GM18499 (cell line): ENCODE results near the gene PHLPP1.
"Not testable (repeated sequence)": the region's sequence is repeated elsewhere in the genome, so short reads cannot be mapped to it uniquely, and the experiment has no call there.

Experiments
- ATAC-seq: cut with Tn5 transposase; IDR thresholded peaks from one replicate; pipeline ENCODE4 v1.9.1; 2021; ENCODE audit warnings: moderate number of reproducible peaks; ENCODE audit not compliant: insufficient read depth, unreplicated experiment

PHLPP1 gene

DNA sequence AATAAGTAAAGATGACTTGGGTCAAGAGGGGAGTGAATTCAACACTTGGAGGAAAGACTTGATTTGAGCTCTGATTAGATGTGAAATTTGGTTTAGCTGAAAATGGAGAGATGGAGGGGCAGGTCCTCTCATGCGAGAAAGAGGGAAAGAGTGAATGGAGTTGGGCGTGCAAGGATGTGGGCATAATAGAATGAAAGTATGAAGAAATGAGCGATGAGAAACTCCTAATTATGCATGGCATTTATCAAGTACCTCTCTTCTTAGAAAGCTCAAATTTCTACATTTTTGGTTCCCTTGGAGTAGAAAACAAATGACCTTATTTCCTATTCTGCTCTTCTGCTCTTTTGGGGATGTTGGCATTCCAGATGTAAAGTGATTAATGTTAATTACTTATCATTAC lies 161.5 kb downstream of the PHLPP1 start:
- no peak for ATAC-seq

DNA sequence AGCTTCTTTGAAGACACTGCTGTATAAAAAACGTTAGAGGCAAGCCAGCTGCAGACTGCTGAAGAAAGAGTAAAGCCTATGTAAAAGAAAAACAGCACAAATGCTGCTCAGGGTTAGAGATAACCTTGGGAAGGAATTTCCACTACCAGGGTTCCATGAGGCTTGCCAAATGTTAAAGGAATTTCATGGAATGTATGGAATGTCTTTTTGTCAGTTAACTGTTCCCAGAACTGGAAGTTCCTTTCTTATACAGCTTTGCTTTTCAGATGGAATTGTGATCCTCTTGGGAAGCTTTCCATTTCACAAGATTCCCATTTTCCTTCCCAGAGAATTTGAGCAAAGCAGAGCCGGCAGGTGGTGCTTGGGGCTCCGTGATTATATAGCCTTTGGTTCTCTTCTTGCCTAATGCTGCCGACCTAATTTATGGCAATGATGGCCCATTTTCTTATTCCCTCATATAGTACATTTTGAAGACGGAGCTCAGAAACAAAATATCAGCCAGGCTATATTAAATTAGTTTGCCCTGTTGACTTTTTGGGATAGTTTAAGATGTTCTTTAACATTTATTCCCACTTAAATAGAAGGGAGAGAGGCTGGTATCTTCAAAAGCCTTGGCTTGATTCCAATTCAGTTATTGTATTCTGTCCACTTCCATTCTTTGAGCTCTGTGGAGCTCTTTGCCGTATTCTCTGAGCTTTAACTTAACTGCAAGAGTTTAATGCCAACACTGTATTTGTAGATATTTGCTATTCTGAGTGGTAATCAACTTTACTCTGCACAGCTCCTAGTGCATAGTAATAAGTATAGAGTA lies 162.3 kb downstream of the PHLPP1 start:
- ATAC-seq: no peak

GRCh38 chr18:62878305-62878704 lies 163.0 kb downstream of the PHLPP1 start:
- ATAC-seq: no peak

- no peak for ATAC-seq
These were observed 164.7 kb downstream of the PHLPP1 start for GRCh38 chr18:62880034-62880433.

DNA sequence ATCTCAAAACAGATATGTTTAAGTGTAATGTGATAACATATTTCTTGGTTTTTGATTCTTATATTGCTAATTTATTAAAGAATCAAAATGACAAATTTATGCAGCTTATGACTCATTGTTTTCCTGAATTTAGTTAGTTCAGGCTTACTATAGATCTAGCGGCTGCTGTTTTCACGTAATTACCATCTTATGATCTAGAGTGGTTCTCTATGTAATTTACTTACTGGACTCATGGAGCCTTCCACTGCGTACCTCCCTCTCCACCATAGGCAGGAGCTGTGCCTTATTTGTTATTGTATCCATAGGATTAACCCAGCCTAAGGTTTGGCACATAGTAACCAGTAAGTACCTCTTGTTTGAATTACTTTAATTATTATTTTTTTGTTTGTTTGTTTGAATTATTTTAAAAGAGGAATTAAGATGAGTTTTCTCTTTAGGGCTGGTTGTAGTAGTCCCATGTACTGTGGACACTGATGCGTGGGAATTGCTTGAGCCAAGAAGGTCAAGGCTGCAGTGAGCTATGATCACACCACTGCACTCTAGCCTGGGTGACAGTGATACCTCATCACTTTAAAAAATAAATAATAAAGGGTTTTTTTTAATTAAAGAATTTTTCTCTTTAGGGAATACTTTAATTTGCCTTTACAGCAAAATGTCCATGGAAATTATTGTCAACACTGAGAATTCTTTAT lies 165.5 kb downstream of the PHLPP1 start:
- no peak for ATAC-seq

DNA sequence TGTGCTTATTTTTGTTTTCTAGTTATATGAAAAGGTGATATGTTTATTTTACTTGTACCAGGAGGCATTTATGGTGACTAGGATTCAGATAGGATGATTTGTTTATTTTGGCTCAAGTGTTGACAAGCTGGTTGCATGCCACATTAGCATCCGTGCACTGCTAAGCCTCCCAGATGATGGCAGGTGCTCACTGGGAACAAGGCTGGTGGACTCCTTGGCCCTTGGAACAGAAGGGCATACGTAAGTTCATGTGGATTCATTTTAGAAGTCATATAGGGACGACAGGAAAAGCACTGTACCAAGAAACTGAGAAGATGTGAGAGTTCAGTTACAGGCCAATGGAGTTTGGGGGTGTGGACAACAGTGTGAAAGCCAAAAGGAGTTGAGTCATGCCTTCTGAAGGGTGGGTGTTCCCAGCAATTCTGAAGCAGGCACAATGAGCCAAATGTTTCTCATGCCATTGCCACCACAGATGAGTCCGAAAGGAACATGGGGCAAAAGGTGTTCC lies 166.2 kb downstream of the PHLPP1 start:
- ATAC-seq: no peak

GRCh38 chr18:62883937-62884735 lies 168.8 kb downstream of the PHLPP1 start:
- no peak for ATAC-seq

DNA sequence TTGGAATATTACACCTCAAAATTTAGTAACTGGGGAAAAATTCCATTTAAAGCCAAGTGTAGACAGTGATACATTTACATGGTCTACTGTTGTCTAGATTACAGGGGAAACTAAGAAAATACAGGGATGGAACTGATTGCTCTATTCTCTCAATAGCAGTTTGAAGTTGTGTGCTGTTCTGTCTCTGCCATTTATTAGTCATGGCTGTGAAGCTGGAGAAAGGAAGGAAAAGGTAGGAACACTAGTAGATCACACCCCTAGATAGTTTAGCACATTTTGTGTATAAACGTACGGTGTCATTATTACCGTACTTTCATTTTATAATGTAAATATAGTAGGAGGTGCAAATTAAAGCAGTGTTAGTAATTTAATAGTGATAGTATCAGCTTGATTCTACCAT lies 170.5 kb downstream of the PHLPP1 start:
- no peak for ATAC-seq

DNA sequence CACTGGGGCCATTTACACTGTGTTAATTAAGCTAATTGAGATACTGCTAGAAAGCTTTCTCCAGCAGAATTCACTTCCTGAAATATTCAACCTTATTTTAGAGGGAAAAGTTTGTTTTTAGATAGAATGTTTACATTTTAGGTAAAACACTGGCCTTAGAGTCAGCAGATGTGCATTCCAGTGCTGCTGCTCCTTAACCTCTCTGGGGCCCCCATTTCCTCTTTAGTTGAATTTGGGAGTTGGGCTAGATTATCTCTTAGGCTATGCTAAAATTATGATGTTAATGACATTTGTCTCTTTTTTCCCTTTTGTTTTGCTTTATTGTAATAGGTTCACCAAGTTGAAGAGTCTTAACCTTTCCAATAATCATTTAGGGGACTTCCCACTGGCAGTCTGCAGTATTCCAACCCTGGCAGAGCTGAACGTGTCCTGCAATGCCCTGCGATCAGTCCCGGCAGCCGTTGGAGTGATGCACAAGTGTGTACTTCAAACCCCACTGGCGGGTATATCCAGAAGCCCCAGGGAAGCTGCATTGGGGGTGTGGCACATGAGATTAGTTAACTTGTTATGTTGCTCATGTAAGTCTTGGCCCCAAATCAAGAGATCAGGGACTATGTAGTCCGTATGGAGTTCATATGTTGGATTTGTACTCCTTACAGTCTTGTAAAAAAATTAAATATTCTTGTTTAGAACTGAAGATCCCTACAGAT lies 179.5 kb downstream of the PHLPP1 start:
- no peak for ATAC-seq

DNA sequence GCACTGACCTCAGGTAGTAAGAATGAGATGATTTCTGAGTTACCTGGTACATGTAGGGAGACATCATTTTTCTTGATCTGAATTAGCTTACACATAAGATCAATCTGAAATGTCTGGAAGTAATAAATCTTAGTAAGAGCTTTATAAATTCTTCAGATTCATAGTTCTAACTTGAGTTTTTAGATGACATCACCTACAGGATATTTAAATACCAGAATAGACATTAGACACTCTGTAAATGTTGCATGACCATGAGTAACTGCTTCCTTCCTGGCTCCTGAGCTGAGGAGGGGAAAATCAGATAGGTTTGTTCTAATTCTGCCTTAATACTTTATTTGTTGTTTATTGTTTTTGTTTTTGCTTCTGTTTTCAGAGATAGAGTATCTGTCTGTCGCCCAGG lies 181.8 kb downstream of the PHLPP1 start:
- ATAC-seq: no peak

DNA sequence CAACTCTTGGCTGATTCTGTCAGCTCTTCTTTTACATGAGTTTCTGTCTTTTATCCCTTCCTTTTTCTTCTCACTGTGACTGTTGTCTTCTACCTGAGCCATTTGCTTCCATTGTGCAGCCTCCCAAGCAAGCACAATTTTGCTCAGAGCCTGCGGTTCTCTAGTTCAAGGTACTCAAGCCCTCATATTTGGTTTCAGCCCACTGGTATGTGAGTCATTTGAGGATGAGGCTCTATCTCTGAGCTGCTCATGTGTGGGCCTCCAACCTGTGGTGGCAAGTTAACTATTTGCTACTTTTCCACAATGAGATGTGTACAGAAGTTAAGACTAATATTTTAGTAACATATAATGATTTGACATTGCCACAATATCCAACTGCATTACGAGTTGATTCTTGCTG lies 183.0 kb downstream of the PHLPP1 start:
- ATAC-seq: no peak

- no peak for ATAC-seq
These were observed 184.2 kb downstream of the PHLPP1 start for GRCh38 chr18:62899534-62899933.

DNA sequence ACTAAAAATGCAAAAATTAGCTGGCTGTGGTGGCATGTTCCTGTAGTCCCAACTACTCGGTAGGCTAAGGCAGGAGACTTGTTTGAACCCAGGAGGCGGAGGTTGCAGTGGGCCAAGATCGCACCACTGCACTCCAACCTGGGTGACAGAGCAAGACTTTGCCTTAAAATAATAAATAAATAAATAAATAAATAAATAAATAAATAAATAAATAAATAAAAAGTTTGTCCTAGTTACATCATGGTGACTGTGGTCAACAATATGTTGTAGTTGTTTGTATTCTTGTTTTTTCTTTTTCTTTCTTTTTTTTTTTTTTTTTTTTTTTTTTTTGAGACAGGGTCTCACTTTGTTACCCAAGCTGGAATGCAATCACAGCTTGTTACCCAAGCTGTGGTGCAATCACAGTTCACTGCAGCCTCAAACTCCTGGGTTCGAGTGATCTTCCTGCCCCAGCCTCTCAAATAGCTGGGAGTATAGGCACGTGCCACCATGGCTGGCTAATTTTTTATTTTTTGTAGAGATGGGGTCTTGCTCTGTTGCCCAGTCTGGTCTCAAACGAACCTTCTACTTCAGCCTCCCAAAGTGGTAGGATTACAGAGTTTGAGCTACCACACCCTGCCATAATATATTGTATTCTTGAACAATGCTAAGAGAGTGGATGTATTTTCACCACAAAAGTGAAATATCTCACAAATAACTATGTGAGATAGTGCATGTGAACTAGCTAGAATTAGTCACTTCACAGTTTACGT lies 185.0 kb downstream of the PHLPP1 start:
- ATAC-seq: no peak

GRCh38 chr18:62902776-62903175 lies 187.4 kb downstream of the PHLPP1 start:
- ATAC-seq: no peak

GRCh38 chr18:62904396-62905285 lies 189.3 kb downstream of the PHLPP1 start:
- no peak for ATAC-seq

GRCh38 chr18:62912885-62913284 lies 197.5 kb downstream of the PHLPP1 start:
- ATAC-seq: no peak

DNA sequence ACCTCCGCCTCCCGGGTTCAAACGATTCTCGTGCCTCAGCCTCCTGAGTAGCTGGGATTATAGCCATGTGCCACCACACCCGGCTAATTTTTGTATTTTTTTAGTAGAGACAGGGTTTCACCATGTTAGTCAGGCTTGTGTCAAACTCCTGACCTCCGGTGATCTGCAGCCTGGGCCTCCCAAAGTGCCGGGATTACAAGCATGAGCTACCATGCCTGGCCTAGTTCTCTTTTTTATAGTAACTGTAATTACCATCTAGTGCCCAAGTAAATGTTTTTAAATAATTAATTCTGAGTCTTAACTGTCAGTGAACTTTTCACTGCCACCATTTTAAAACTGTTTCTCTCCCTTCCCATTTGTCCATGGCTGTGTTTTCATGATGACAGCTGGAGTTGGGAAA lies 198.5 kb downstream of the PHLPP1 start:
- not testable (repeated sequence) for ATAC-seq

DNA sequence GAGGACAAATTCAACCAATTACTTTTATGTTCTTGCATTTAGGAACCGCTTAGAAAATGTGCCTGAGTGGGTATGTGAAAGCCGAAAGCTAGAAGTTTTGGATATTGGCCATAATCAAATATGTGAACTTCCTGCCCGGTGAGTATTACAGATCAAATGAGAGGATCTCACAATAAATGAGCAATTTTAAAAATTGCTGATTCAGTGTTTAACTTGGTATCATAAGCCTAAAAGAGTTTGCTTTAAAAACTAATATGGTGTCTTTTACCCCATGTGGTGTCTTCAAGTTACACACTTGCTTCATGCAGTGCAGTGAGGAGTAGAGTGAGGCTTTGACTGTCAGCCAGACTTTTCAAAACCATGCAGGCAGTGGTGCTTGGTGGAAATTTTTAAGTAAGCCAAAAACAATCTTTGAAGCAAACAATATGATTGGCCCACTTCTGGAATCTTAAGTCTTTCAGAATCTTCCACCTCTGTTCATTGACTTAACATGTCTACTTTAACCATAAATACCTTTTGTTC lies 199.6 kb downstream of the PHLPP1 start:
- ATAC-seq: no peak
